ENCODE results near the gene HAUS3.
"Not testable (repeated sequence)": the region's sequence is repeated elsewhere in the genome, so short reads cannot be mapped to it uniquely, and the experiment has no call there.

The HAUS3 gene

GRCh38 chr4:2219233-2219760 is 22.6 kb downstream of the HAUS3 start:
- TF ChIP-seq MAX (IDR thresholded peaks at IDR 0.05; ENCODE audit: low read depth, low read length) (no peak), MYC (IDR thresholded peaks at IDR 0.05; ENCODE audit: low read depth, low read length) (no peak), CTCF (IDR thresholded peaks at IDR 0.05; ENCODE audit: low read depth, low read length) (no peak), POLR2A (IDR thresholded peaks at IDR 0.05; ENCODE audit: extremely low read depth, insufficient read length) (no peak)
- DNase-seq (ENCODE audit: low read depth) = no peak
- H3K4me3 ChIP-seq (ENCODE audit: low read depth, low read length) = no peak overlapping the region

- TF ChIP-seq MAX (IDR thresholded peaks at IDR 0.05; ENCODE audit: low read depth, low read length) (no peak), POLR2A (IDR thresholded peaks at IDR 0.05; ENCODE audit: extremely low read depth, insufficient read length) (no peak), CTCF (IDR thresholded peaks at IDR 0.05; ENCODE audit: low read depth, low read length) (no peak), MYC (IDR thresholded peaks at IDR 0.05; ENCODE audit: low read depth, low read length) (no peak)
- H3K4me3 ChIP-seq (ENCODE audit: low read depth, low read length) = no peak overlapping the region
- no peak for DNase-seq (ENCODE audit: low read depth)
Observed at GRCh38 chr4:2218436-2218835, 23.5 kb downstream of the HAUS3 start.

- no peak for DNase-seq (ENCODE audit: low read depth)
- H3K4me3 ChIP-seq (ENCODE audit: low read depth, low read length) = no peak overlapping the region
- TF ChIP-seq MAX (IDR thresholded peaks at IDR 0.05; ENCODE audit: low read depth, low read length) (no peak), POLR2A (IDR thresholded peaks at IDR 0.05; ENCODE audit: extremely low read depth, insufficient read length) (no peak), CTCF (IDR thresholded peaks at IDR 0.05; ENCODE audit: low read depth, low read length) (no peak), MYC (IDR thresholded peaks at IDR 0.05; ENCODE audit: low read depth, low read length) (no peak)
Observed at GRCh38 chr4:2217726-2218125, 24.2 kb downstream of the HAUS3 start.

- TF ChIP-seq MAX (IDR thresholded peaks at IDR 0.05; ENCODE audit: low read depth, low read length) = no peak
- TF ChIP-seq CTCF (IDR thresholded peaks at IDR 0.05; ENCODE audit: low read depth, low read length) = no peak
- no peak for TF ChIP-seq MYC (IDR thresholded peaks at IDR 0.05; ENCODE audit: low read depth, low read length)
- TF ChIP-seq POLR2A (IDR thresholded peaks at IDR 0.05; ENCODE audit: extremely low read depth, insufficient read length) = no peak
- DNase-seq (ENCODE audit: low read depth) = no peak
Observed at GRCh38 chr4:2212831-2213230, 29.1 kb downstream of the HAUS3 start.

GRCh38 chr4:2202789-2203188 is 39.1 kb downstream of the HAUS3 start:
- H3K4me3 ChIP-seq (ENCODE audit: low read depth, low read length); DNase-seq (ENCODE audit: low read depth): not testable (repeated sequence)

More at GRCh38 chr4:2212831-2213230, 29.1 kb downstream of the HAUS3 start:
- H3K4me3 ChIP-seq (ENCODE audit: low read depth, low read length) = no peak overlapping the region

GRCh38 chr4:2194496-2194895 is 47.4 kb downstream of the HAUS3 start:
- no peak for DNase-seq (ENCODE audit: low read depth)
- H3K4me3 ChIP-seq (ENCODE audit: low read depth, low read length) = no peak overlapping the region
- no peak for TF ChIP-seq CTCF (IDR thresholded peaks at IDR 0.05; ENCODE audit: low read depth, low read length)
- no peak for TF ChIP-seq POLR2A (IDR thresholded peaks at IDR 0.05; ENCODE audit: extremely low read depth, insufficient read length)
- no peak for TF ChIP-seq MAX (IDR thresholded peaks at IDR 0.05; ENCODE audit: low read depth, low read length)
- TF ChIP-seq MYC (IDR thresholded peaks at IDR 0.05; ENCODE audit: low read depth, low read length) = no peak
